HepG2 (cell line): ENCODE data around the gene PAQR7. TPM values are rescaled to one million over a fixed set of nuclear protein-coding genes. Genes with fewer than 3 reads are reported as not detected.

Source experiments
- ATM ChIP-seq: fragments of 450-650 bp; IDR thresholded peaks from 2 replicates; pipeline ENCODE4 v1.7.1; 2017; ENCODE audit warnings: mild to moderate bottlenecking, borderline replicate concordance
- ETV6 ChIP-seq: sonication (generic); formaldehyde crosslinking; conservative IDR thresholded peaks from 2 replicates; pipeline ENCODE4 v1.4.0; 2020; ENCODE audit warnings: missing genetic modification reagents
- HNRNPLL ChIP-seq: fragments of 200-400 bp; formaldehyde crosslinking; IDR thresholded peaks from 2 replicates; pipeline ENCODE4 v1.6.1; 2017; ENCODE audit warnings: mild to moderate bottlenecking, low read depth, low read length; ENCODE audit not compliant: poor library complexity, severe bottlenecking
- HOMEZ ChIP-seq: IDR thresholded peaks from 2 replicates; pipeline ENCODE4 v1.6.1; 2016; ENCODE audit warnings: low read depth
- MBNL3 ChIP-seq: fragments of 250-450 bp; sonication (Bioruptor Pico); conservative IDR thresholded peaks from 2 replicates; pipeline ENCODE4 v1.8.0; 2022; ENCODE audit warnings: mild to moderate bottlenecking, inconsistent platforms
- NCOR1 ChIP-seq: fragments of 200-600 bp; sonication (generic); IDR thresholded peaks from 2 replicates; pipeline ENCODE4 v1.7.0; 2017; ENCODE audit warnings: antibody characterized with exemption, low read length, borderline replicate concordance
- POLR2AphosphoS2 ChIP-seq: IDR thresholded peaks from 2 replicates; pipeline ENCODE4 v1.6.1; 2011; ENCODE audit warnings: low read depth, low read length, improper control_type of control experiment
- RFX3 ChIP-seq: IDR thresholded peaks from 2 replicates; pipeline ENCODE4 v1.6.1; 2016; ENCODE audit warnings: missing biosample characterization, missing genetic modification reagents
- YY1 ChIP-seq: IDR thresholded peaks from 2 replicates; pipeline ENCODE4 v1.6.1; 2011; ENCODE audit warnings: low read length, low read depth, moderate library complexity, mild to moderate bottlenecking; ENCODE audit not compliant: insufficient read depth, insufficient replicate concordance
- ZNF30 ChIP-seq: sonication (generic); formaldehyde crosslinking; IDR thresholded peaks from 2 replicates; pipeline ENCODE4 v1.5.0; 2020; ENCODE audit warnings: mild to moderate bottlenecking, missing genetic modification reagents
- ZNF574 ChIP-seq: sonication (generic); formaldehyde crosslinking; IDR thresholded peaks from 2 replicates; pipeline ENCODE4 v1.4.0; 2020; ENCODE audit warnings: missing genetic modification reagents
- ZNF773 ChIP-seq: sonication (generic); formaldehyde crosslinking; IDR thresholded peaks from 2 replicates; pipeline ENCODE4 v1.4.0; 2020; ENCODE audit warnings: missing genetic modification reagents, borderline replicate concordance
- ZSCAN22 ChIP-seq: sonication (generic); formaldehyde crosslinking; IDR thresholded peaks from 2 replicates; pipeline ENCODE4 v1.4.0; 2020; ENCODE audit warnings: mild to moderate bottlenecking, missing genetic modification reagents
- polyA plus RNA-seq, 8 experiments: library from polyadenylated mRNA; depleted of rRNA in 3 of 8; stranded (reverse) in 7 of 8; unstranded in 1 of 8; fragments of >200 nt; fragmentation: Illumina TruSeq in 4 of 8; extraction: Trizol in 4 of 8; gene quantifications; 2 replicates each; pipeline versions ENCODE4 v1.2.1 to v1.2.3, GENCODE V29; 2011 to 2016; ENCODE audit warnings: low read depth in 4 of 8, missing spikeins in 1 of 8, mixed read lengths in 1 of 8; ENCODE audit not compliant: insufficient read depth in 1 of 8
- total RNA-seq, 5 experiments: library from RNA; depleted of rRNA; stranded (reverse); fragments of >200 nt; fragmentation: Illumina TruSeq; extraction: Trizol; gene quantifications; 2 replicates each; pipeline ENCODE4 v1.2.3, GENCODE V29; 2016; ENCODE audit warnings: low read depth in 1 of 5
- TF ChIP-seq, protein P1 (sequence below): sonication (generic); formaldehyde crosslinking; IDR thresholded peaks from 2 replicates; pipeline ENCODE4 v1.4.0; 2020; ENCODE audit warnings: missing genetic modification reagents
- TF ChIP-seq, protein P2 (sequence below): sonication (generic); formaldehyde crosslinking; IDR thresholded peaks from 2 replicates; pipeline ENCODE4 v1.4.0; 2020; ENCODE audit warnings: missing genetic modification reagents
- TF ChIP-seq, protein P3 (sequence below): sonication (generic); formaldehyde crosslinking; IDR thresholded peaks from 2 replicates; pipeline ENCODE4 v1.9.0; 2021; ENCODE audit warnings: missing genetic modification reagents, borderline replicate concordance

The PAQR7 gene
- total and polyA plus RNA-seq, 2 of the 13 experiments (the other 11 are each of a cell fraction or from before 2014, with no cell fraction given): 13.2 to 16.6 TPM

GRCh38 chr1:25905680-25906643 is 30.5 kb upstream of the PAQR7 start, which contains the start of gene STMN1 (continued):
- TF ChIP-seq, protein P1, sequence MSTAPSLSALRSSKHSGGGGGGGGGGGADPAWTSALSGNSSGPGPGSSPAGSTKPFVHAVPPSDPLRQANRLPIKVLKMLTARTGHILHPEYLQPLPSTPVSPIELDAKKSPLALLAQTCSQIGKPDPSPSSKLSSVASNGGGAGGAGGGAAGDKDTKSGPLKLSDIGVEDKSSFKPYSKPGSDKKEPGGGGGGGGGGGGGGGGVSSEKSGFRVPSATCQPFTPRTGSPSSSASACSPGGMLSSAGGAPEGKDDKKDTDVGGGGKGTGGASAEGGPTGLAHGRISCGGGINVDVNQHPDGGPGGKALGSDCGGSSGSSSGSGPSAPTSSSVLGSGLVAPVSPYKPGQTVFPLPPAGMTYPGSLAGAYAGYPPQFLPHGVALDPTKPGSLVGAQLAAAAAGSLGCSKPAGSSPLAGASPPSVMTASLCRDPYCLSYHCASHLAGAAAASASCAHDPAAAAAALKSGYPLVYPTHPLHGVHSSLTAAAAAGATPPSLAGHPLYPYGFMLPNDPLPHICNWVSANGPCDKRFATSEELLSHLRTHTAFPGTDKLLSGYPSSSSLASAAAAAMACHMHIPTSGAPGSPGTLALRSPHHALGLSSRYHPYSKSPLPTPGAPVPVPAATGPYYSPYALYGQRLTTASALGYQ (CRISPR knock-in tag): no peak
- TF ChIP-seq ZSCAN22 (no peak), ATM (no peak), YY1 (peak; percentile 37), MBNL3 (no peak), HNRNPLL (no peak), NCOR1 (peak; percentile 25; the same call in 1 of the 2 replicates), RFX3 (CRISPR knock-in tag) (no peak), ZNF574 (CRISPR knock-in tag) (peak; percentile 80), ZNF30 (CRISPR knock-in tag) (no peak), HOMEZ (CRISPR knock-in tag) (no peak), POLR2AphosphoS2 (no peak), ZNF773 (CRISPR knock-in tag) (no peak), ETV6 (CRISPR knock-in tag) (no peak)
- TF ChIP-seq, protein P2, sequence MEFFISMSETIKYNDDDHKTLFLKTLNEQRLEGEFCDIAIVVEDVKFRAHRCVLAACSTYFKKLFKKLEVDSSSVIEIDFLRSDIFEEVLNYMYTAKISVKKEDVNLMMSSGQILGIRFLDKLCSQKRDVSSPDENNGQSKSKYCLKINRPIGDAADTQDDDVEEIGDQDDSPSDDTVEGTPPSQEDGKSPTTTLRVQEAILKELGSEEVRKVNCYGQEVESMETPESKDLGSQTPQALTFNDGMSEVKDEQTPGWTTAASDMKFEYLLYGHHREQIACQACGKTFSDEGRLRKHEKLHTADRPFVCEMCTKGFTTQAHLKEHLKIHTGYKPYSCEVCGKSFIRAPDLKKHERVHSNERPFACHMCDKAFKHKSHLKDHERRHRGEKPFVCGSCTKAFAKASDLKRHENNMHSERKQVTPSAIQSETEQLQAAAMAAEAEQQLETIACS (CRISPR knock-in tag): no peak
- TF ChIP-seq, protein P3, sequence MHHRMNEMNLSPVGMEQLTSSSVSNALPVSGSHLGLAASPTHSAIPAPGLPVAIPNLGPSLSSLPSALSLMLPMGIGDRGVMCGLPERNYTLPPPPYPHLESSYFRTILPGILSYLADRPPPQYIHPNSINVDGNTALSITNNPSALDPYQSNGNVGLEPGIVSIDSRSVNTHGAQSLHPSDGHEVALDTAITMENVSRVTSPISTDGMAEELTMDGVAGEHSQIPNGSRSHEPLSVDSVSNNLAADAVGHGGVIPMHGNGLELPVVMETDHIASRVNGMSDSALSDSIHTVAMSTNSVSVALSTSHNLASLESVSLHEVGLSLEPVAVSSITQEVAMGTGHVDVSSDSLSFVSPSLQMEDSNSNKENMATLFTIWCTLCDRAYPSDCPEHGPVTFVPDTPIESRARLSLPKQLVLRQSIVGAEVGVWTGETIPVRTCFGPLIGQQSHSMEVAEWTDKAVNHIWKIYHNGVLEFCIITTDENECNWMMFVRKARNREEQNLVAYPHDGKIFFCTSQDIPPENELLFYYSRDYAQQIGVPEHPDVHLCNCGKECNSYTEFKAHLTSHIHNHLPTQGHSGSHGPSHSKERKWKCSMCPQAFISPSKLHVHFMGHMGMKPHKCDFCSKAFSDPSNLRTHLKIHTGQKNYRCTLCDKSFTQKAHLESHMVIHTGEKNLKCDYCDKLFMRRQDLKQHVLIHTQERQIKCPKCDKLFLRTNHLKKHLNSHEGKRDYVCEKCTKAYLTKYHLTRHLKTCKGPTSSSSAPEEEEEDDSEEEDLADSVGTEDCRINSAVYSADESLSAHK (CRISPR knock-in tag): no peak
